GM12873 (cell line): Measurements from ENCODE around the gene SLC24A4.

Experiments used
- TF ChIP-seq, protein P1 (sequence below): IDR thresholded peaks from 2 replicates; pipeline ENCODE4 v1.5.1; 2012; ENCODE audit warnings: low read depth, mild to moderate bottlenecking, moderate library complexity, low read length, control low read depth; ENCODE audit not compliant: insufficient read depth; ENCODE audit errors: missing control alignments

Gene SLC24A4

DNA sequence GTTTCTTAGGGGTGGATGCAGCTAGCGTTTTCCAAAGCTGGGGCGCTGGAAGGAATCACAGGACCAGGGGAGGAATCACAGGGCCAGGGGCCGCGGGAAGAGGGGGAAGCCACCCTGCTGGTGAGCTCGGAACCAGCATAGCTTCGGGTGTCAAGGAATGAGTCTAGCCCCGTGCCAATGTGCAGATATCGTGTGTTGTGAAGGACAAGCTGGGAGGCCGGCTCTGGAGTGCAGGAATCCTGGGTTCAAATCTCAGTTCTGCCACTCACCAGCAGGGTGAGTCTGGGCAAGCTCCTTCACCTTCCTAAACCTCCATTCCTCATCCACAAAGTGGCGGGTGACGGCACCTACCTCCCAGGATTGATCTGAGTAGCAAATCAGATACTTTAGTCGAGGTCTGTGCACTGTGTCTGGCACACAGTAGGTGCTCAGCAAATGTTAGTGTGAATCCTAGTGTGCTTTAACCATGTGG is 137.0 kb downstream of the SLC24A4 start:
- TF ChIP-seq, protein P1, sequence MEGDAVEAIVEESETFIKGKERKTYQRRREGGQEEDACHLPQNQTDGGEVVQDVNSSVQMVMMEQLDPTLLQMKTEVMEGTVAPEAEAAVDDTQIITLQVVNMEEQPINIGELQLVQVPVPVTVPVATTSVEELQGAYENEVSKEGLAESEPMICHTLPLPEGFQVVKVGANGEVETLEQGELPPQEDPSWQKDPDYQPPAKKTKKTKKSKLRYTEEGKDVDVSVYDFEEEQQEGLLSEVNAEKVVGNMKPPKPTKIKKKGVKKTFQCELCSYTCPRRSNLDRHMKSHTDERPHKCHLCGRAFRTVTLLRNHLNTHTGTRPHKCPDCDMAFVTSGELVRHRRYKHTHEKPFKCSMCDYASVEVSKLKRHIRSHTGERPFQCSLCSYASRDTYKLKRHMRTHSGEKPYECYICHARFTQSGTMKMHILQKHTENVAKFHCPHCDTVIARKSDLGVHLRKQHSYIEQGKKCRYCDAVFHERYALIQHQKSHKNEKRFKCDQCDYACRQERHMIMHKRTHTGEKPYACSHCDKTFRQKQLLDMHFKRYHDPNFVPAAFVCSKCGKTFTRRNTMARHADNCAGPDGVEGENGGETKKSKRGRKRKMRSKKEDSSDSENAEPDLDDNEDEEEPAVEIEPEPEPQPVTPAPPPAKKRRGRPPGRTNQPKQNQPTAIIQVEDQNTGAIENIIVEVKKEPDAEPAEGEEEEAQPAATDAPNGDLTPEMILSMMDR, result peak; percentile 26

DNA sequence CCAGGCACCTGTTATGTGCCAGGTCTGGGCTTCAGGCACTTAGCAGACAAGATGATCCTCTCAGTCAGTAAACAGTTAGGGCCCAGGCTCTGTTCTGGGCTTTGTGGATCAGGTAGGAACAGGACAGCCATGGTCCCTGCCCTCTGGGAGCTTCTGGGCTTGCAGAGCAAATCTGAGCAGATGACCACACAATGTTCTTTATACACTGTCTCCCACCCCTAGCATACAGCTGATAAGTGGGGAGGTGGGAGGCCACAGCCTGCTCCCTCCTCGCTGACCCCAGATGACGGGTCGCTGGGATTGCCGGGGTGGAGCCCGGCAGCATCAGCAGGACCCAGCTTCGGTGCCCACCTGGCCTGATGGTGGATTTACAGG is 137.6 kb downstream of the SLC24A4 start:
- TF ChIP-seq, protein P1, result no peak

DNA sequence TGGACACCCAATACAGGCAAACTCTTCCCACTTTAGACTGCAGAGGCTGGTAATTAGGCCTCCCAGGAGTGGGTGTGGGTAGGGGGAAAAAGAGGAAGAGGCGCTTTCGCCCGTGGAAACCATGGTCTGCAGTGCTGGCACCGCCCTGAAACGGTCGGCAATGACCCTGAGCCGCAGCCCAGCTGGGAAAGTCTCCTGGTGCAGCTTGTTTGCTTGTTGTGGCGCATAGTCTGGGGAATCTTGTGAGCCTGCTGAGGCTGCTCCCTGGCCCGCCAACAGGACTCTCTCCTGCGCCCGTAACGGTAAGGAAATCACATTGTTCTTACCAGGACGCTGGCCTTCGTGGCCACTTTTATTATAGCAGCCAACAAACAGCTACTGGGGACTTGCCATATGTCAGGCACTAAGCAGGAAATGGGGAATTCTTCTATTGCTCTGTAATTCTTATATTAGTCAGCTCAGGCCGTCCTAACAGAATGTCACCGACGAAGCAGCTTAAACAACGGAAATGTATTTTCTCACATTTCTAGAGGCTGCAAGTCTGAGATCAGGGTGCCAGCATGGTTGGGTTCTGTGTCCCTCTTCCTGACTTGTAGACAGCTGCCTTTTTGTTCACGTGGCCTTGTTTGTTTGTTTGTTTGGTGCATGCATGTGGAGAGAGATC is 138.1 kb downstream of the SLC24A4 start:
- TF ChIP-seq, protein P1, result no peak

DNA sequence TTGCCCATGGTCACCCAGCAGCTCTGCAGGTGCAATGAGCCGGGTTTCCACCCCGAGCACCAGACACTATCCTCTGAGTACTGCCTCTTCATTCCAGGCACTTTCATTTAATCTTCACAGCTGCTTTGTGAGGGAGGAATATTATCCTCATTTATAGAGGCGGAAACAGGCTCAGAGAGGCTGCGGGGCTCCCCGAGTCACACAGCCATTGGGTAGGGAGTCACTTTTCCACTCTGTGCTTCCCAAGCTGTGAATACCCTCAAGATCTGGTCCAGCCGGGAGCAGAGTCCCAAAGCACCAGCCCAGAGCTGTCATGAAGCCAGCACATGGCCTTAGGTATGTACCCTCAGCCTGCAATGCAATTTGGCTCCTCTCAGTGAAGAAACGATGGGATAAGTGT is 138.9 kb downstream of the SLC24A4 start:
- TF ChIP-seq, protein P1, result no peak

DNA sequence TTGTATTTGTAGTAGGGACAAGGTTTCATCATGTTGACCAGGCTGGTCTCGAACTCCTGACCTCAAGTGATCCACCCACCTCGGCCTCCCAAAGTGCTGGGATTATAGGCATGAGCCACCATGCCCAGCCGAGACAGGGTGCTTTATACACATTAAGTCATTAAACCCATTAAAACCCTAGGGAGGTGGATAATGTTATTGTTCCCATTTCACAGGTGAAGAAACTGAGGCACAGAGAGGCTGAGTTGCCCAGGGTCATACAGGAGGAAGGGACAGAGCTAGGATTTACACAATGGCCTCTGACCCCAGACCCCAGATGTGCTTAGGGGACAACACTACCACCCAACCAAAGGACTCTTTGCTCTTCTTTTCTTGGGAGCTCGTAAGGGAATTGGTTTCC is 139.6 kb downstream of the SLC24A4 start:
- TF ChIP-seq, protein P1, result no peak

DNA sequence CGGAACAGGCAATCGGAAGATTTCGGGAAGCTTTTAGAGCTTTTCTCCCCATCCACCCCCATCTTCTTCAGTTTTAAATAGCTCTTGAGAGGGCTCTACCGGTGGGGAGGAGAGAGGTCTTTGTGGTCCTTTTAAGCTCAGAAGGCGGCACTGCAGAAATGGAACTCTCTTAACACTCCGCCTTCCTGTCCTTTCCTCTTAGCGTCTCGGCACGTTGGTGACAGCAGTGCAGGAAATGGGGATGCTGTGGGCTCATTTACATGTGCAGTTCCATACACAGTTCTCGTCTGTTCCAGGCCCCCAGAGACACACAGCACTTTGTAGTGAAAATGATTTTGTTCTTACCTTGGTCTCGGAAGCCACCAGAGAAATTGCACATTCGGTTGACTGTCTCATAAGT is 140.2 kb downstream of the SLC24A4 start:
- TF ChIP-seq, protein P1, result no peak

DNA sequence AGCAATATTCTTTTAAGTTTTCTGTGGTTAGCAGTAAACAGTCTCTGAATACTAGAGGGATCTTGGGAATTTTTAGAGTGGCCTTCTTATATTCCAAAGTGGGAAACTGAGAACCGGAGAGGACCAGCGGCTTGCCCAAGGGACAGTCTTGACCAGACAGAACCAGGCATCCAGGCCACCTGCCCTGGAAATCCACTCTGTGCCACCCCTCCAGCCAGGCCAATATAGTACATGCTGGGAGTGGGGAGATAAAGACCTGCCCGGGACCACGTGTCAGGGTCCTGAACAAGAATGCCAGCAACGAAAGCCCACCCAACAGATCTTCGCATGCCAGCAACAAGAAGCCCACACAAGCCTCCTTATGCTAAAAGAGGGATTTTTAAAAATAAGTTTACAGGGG is 141.2 kb downstream of the SLC24A4 start:
- TF ChIP-seq, protein P1, result no peak

DNA sequence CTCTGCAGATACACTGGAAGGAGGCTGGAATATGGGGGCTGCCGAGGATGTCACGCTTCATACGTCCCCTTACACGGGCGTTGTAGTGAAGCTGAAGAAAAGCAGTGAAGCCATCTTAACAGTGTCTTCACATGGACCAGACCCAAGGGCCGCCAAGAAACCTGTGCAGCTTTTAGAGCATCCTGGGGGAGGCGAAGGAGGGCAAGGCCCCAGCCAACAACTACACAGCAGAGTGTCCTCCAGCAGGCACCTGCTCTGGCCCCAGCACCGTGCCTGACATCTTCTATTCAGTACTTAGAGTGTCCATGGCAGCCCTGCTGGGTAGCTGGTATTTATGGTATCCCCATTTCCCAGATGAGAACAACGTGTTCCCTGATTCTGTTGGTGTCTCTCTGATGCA is 141.8 kb downstream of the SLC24A4 start:
- TF ChIP-seq, protein P1, result no peak
